HG03135 (cell line): ENCODE data around the gene CCDC197.

Experiments used
- ATAC-seq: cut with Tn5 transposase; IDR thresholded peaks from one replicate; pipeline ENCODE4 v1.9.1; 2021; ENCODE audit warnings: mild to moderate bottlenecking, moderate library complexity; ENCODE audit not compliant: unreplicated experiment

CCDC197 gene

GRCh38 chr14:93998871-93999403 is 1.8 kb downstream of the CCDC197 start:
- ATAC-seq, result no peak

DNA sequence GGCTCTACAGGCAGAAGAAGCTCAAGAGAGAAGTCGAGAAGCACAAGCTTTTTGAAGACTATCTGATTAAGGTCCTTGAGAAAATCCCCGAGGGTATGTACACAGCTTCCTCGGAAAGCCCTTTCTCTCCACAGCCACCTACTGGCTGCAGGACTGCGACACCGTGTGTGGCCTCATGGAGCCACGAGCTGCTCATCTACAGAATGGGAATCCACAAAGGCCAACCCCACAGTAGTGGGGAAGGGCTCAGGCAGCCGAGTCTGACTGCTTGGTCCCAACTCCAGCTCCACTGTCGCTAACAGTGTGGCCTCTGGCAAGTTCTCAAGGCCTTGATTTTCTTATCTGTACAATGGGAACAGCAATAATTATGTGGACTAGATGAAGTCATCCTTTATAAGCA is 2.5 kb downstream of the CCDC197 start:
- no peak for ATAC-seq

DNA sequence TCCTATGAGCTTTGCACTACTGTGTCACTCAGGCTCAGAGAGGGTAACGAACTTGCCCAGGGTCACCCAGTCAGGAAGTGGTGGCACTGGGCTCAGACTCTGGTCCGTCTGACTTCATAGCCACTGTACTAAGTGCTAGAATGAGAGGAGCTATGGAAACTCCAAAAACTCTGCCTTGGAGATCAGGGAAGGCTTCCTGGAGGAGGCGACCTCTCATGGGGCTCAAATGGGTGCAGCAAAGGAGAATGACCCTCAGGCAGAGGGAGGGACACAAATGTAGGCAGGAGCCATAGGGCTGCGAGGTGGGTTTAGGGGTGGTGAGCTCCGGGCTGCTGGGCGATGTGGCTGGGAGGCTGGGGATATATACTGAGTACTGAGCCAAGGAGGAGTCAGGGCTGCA is 3.2 kb downstream of the CCDC197 start:
- ATAC-seq, result no peak

DNA sequence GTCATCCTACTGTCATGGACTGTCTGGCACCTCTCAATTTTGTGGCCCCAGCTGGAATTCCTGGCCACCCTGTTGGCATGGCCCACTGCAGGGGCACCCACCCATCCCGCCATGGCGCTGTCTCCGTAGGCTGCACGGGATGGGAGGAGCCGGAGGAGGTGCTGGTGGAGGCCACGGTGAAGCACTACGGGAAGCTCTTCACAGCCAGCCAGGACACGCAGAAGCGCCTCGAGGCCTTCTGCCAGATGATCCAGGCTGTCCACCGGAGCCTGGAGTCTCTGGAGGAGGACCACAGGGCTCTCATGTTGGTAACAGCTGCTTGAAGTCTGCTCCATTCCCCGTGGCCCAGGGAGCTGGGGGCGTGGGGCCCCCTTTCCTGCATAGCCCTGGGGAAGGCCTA is 3.9 kb downstream of the CCDC197 start:
- no peak for ATAC-seq

GRCh38 chr14:94001501-94002396 is 4.6 kb downstream of the CCDC197 start:
- no peak for ATAC-seq

GRCh38 chr14:94003397-94003796 is 6.3 kb downstream of the CCDC197 start:
- ATAC-seq, result no peak

DNA sequence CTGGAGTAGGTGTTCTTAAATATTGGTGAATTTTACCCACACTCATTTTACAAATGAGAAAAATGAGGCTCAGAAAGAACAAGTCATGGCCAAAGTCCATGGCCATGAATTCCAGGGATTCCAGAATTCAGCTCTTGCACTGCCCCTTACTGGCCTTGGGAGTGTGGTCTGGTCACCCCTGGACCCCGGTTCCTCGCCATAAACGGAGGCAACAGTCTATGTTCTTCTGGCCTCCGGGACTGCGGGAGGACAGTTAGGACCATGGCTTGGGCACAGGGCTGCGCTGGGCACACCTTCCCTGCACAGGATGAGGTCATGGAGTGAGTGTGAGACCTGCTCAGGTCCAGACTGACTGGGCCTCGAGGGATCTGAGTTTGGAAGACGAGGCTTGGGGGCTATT is 6.9 kb downstream of the CCDC197 start:
- ATAC-seq, result no peak

DNA sequence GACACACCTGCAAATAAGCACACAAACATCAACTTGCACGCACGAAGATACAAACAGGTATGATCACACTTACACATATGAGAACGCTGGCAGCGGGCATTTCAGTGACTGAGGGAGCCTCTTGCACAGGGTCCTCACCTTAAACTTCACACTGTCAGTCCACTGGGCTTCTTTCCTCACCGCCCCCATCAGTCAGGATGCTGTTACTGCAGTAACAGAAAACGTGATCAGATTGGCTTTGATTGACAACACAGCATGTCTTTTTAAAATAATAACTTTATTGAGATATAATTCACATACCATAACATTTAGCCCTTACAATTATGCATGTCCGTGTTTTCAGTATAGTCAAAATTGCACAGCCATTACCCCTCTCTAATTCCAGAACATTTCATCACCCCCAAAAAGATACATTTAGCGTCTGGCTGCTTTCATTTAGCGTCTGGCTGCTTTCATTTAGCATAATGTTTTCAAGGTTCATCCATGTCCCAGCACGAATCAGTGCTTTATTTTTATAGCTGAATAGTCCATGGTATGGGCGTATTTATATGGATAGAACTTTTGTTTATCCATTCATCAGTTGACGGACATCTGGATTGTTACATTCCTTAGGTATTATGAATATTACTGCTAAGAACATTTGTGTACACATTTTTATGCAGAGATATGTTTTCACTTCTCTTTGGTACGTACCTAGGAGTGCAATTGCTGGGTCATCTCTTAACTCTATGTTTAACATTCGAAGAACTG is 8.4 kb downstream of the CCDC197 start:
- ATAC-seq, result no peak

DNA sequence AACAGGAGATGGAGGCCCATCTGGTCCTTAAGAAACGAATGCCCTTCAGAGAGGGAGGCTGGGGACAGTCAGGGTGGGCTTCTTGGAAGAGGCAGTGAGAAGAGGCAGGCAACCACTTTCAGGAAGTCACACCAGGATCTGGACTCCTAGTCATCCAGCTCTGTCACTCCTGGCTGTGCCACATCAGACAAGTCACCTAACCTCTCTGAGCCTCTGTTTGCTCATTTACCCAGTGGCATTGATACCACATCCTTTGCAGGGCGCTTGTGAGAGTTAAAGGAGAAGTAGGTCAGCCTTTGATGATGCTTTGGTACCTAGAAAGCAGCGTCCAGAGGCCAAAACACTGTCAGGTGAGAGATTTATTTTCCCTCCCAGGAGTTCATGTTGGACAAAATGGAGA is 11.1 kb downstream of the CCDC197 start:
- ATAC-seq, result no peak

DNA sequence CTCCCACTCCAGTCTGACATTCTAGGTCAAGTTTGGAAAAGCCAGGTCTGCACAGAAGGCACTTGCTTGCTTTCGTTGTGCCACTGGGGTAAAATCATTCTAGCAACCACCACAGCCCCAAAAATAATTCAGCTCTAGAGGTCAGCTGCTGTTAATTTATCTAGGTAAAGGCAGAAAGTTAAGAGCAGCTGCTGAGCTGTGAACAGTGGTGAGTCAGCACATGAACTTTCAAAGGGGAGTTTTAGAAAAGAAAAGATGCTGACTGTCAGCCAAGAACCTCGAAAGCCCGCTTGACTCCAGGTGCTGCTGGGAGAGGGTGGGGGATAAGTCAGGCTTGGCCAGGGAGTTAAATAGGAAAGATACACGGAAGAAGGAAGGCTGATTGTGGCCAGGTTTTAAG is 12.7 kb downstream of the CCDC197 start:
- ATAC-seq, result no peak

GRCh38 chr14:94010625-94011024 is 13.5 kb downstream of the CCDC197 start:
- ATAC-seq, result no peak

DNA sequence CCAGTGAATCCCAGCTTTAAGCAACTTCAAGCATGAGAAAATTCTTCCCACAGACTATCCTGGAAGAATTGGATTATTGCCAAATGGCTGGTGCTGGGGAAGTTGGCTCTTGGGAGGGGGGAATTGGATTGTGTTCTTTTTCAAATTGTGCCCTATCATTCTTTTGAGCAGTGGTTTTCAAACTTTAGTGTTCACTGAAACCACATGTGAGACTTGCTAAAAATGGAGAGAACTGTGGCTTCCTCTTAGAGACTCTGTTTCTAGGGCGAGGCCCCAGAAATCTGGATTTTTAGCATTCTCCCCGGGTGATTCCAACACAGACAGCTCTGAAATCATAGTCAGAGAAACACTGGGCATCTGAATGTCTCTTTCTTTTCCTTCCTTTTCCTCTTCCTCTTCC is 14.7 kb downstream of the CCDC197 start:
- ATAC-seq, result no peak

DNA sequence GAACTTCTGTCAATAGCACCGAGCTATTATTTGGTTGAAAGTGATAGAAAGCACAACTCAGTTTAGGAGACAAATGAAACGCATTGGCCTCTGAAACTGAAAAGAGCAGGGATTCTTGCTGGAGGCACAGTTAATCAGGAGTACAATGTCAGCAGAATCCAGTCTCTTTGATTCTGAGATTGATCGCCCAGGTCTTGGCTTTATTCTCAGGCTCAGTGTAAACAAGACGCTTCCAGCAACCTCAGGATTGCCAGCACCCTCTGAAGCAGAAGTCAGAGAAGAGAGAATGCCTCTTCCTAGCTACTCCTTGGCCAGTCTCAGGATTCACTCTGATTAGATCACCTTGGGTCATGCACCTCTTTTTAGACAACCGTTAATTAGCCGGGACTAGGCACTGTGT is 17.3 kb downstream of the CCDC197 start:
- no peak for ATAC-seq

GRCh38 chr14:94015223-94015622 is 18.1 kb downstream of the CCDC197 start:
- no peak for ATAC-seq

- ATAC-seq, result no peak
These were observed 19.4 kb downstream of the CCDC197 start for GRCh38 chr14:94016446-94016976.

DNA sequence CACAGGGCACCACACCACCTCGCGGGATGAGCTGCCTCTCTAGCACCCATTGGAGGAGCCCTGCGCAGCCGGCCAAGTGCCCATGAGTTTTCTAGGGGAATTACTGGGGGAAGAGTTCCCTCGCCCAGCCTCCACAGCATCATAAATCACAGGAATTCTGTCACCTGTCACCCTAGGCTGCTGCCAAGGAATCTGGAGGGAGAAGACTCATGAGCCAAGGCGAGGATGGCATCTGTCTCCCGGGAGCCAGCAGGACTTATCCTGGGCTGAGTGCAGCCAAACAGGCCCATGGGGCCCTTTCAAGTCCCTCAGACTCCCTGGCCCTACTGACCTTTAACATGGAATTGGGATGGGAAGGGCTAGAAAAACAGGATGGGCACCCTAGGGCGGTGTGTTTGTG is 21.2 kb downstream of the CCDC197 start:
- ATAC-seq, result no peak

DNA sequence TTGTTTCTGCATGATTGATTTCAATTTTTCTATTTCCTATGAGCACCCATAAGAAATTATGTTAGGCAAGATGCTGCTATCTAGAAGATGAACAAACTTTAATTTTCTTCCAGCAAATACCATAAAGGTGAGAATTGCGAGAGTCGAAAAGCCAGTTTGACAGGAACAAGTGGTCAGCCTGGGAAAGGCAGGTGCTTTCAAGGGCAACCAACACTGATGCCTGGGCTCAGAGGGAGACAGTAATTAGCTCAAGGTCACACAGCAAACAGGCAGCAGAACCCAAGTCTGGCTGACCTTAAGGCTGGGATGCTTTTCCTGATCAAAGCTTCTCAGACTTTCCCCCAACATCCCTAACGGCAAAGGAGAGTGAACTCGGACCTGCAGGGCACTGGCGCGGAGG is 22.2 kb downstream of the CCDC197 start:
- no peak for ATAC-seq

- no peak for ATAC-seq
These were observed 23.2 kb downstream of the CCDC197 start for GRCh38 chr14:94020267-94020666.

DNA sequence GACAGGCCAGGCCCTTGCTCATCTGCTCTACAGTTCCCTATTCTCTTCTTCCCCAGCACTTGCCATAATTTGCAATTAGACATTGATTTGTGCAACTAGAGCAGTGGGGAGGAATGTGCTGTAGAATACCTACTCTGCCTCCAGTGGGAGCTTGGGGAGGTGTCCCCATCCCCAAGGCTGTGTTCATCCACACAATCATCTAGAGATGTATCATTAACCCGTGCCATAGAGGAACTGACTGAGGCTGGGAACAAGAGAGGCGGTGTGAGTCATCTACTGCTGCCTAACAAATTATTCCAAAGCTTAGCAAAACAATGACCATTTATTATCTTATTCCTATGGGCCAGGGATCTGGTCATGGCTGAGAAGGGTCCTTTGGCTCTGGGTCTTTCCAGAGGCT is 23.9 kb downstream of the CCDC197 start:
- no peak for ATAC-seq

DNA sequence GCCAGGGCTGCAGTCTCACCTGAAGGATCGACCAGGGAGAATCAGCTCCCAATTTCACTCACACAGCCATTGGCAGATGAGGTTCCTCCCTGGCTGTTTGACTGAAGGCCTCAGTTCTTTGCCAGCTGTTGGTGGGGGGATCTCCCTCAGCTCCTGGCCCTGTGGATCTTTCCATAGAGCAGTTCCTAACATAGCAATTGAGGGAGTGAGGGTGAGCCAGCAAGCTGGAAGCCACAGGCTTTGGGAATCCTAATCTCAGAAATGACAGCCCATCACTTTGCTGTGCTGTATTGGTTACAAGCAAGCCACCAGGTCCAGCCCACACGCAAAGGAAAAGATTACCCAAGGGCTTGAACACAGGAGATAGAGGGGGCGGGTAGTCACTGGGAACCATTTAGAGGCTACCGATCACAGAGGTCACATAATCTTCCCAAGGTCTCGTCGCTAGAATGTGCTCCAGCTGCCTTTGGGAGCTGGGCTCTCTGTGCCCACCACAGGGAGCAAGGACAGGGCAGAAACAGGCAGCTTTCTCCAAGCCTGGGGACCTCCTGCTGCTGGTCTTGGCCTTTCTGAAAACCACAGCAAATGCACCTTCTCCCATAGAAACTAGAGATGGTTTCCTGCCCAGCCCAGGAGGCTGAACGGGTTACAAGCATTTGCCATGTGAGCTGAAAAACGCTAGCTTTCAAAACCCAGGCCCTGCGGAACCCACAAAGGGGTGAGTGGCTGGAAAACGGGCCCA is 24.5 kb downstream of the CCDC197 start:
- no peak for ATAC-seq
